Naive thymus-derived CD4-positive, alpha-beta T cell (primary cell): ENCODE measurements around the gene DRAXIN. TPM values are rescaled to one million over a fixed set of nuclear protein-coding genes. Genes with fewer than 3 reads are reported as not detected.

Experiments used
- polyA plus RNA-seq, 2 donors: library from polyadenylated mRNA; unstranded; fragments of 300-500 nt; fragmentation: Illumina TruSeq; gene quantifications; one replicate each; pipeline ENCODE4 v1.2.3, GENCODE V29; 2021
- total RNA-seq, 6 experiments: library from RNA in 5 of 6; stranded (reverse) in 5 of 6; gene quantifications; 1 replicate in 5 of 6; 2 replicates in 1 of 6; pipeline ENCODE4 v1.2.3 and lab custom pipeline; 2021 to 2026

The DRAXIN gene
- total and polyA plus RNA-seq, 7 experiments from 2014 or later: 0.03 to 1.6 (median 0.19) TPM

Other genes with a start within 250 kb of the DRAXIN start
- gene DISP3, start 212.6 kb upstream of the DRAXIN start, total RNA-seq: under 1 TPM; 0.14 to 0.95 (median 0.24) TPM
- gene DISP3, start 212.6 kb upstream of the DRAXIN start, polyA plus RNA-seq: under 1 TPM; 0.46 to 0.53 TPM
- 1 to 10 TPM in 4 of 5 experiments, under 1 TPM in 1; 0.97 to 4.1 (median 3.7) TPM for gene FBXO2, start 37.3 kb upstream of the DRAXIN start, total RNA-seq
- gene FBXO2, start 37.3 kb upstream of the DRAXIN start, polyA plus RNA-seq: 1 to 10 TPM; 6.1 to 7.8 TPM
- 10 to 100 TPM; 35.2 to 67.1 (median 44.8) TPM for gene FBXO44, start 36.8 kb upstream of the DRAXIN start, total RNA-seq
- gene FBXO44, start 36.8 kb upstream of the DRAXIN start, polyA plus RNA-seq: 10 to 100 TPM; 11.3 to 14.3 TPM
- 10 to 100 TPM in 1 of 5 experiments, 1 to 10 TPM in 4; 3.2 to 31.0 (median 4.1) TPM for gene FBXO6, start 27.5 kb upstream of the DRAXIN start, total RNA-seq
- gene FBXO6, start 27.5 kb upstream of the DRAXIN start, polyA plus RNA-seq: 1 to 10 TPM; 7.8 to 8.9 TPM
- gene MAD2L2, start 10.6 kb upstream of the DRAXIN start, total RNA-seq: 10 to 100 TPM; 17.1 to 53.3 (median 27.2) TPM
- 10 to 100 TPM; 38.0 to 53.0 TPM for gene MAD2L2, start 10.6 kb upstream of the DRAXIN start, polyA plus RNA-seq
- 10 to 100 TPM; 28.2 to 82.5 (median 32.7) TPM for gene AGTRAP, start 44.4 kb downstream of the DRAXIN start, total RNA-seq
- gene AGTRAP, start 44.4 kb downstream of the DRAXIN start, polyA plus RNA-seq: 100 to 1,000 TPM in 1 of 2 donors, 10 to 100 TPM in 1; 96.9 to 108 TPM
- under 1 TPM in 1 of 5 experiments, not detected in 4; 0.13 TPM for gene C1orf167, start 70.5 kb downstream of the DRAXIN start, total RNA-seq
- under 1 TPM in 1 of 2 donors, not detected in 1; 0.45 TPM for gene C1orf167, start 70.5 kb downstream of the DRAXIN start, polyA plus RNA-seq
- gene MTHFR, start 114.3 kb downstream of the DRAXIN start, total RNA-seq: 10 to 100 TPM; 31.0 to 64.4 (median 55.2) TPM
- 10 to 100 TPM; 10.0 to 10.5 TPM for gene MTHFR, start 114.3 kb downstream of the DRAXIN start, polyA plus RNA-seq
- 10 to 100 TPM; 13.3 to 23.0 (median 20.9) TPM for gene CLCN6, start 114.5 kb downstream of the DRAXIN start, total RNA-seq
- gene CLCN6, start 114.5 kb downstream of the DRAXIN start, polyA plus RNA-seq: 1 to 10 TPM; 3.4 to 3.6 TPM
- not detected for gene NPPA, start 156.1 kb downstream of the DRAXIN start, total RNA-seq
- not detected for gene NPPA, start 156.1 kb downstream of the DRAXIN start, polyA plus RNA-seq
- gene NPPB, start 167.2 kb downstream of the DRAXIN start, total RNA-seq: not detected
- not detected for gene NPPB, start 167.2 kb downstream of the DRAXIN start, polyA plus RNA-seq
- gene KIAA2013, start 234.7 kb downstream of the DRAXIN start, total RNA-seq: 10 to 100 TPM; 13.3 to 38.1 (median 27.2) TPM
- 10 to 100 TPM; 19.8 to 37.9 TPM for gene KIAA2013, start 234.7 kb downstream of the DRAXIN start, polyA plus RNA-seq
- 10 to 100 TPM in 2 of 5 experiments, 1 to 10 TPM in 3; 3.6 to 24.2 (median 4.8) TPM for gene PLOD1, start 243.0 kb downstream of the DRAXIN start, total RNA-seq
- 1 to 10 TPM; 1.8 to 2.7 TPM for gene PLOD1, start 243.0 kb downstream of the DRAXIN start, polyA plus RNA-seq